Putamen (tissue), 1 donor: Measurements from ENCODE around the gene KAT14.
"Not testable (repeated sequence)": the region's sequence is repeated elsewhere in the genome, so short reads cannot be mapped to it uniquely, and the experiment has no call there.

ENCODE experiments used
- DNase-seq: peaks from one replicate; pipeline ENCODE4 v3.0.0-alpha.2; 2016; ENCODE audit warnings: low spot score

KAT14 gene

DNA sequence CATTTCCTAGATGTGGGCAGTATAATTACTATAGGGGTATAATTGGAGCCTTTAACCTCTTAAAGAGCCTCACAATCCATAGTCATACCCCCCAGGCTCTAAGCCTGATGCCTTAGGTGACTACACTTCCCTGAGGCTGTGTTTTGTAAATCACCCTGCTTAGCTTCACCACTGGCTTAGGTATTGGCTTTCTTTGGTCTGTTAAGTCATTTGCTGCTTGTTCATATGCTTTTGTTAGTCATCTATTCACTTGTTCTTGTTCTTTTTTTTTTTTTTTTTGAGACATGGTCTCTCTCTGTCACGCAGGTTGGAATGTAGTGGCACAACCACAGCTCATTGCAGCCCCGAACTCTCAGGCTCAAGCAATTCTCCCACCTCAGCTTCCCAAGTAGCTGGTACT, 26.7 kb downstream of the KAT14 start:
- no peak for DNase-seq

DNA sequence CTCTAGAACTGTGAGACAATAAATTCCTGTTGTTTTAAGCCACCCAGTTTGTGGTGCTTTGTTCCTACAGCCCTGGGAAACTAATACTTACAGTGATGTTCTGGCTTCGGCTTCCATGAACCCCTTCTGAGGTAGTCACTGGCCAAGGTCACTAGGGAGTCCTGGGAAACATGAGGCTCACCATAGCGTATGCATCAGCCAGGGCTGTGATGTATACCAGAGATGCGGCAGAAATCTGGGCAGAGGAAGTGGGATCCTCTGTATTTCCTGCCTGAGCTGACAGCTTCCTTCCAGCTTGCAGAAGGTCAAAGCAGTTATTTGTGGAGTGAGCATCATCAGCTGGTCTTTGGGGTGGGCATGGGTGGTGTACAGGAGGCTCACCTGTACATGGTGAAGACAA, 27.9 kb downstream of the KAT14 start:
- no peak for DNase-seq

GRCh38 chr20:18166241-18166881, 28.7 kb downstream of the KAT14 start:
- DNase-seq = no peak

DNA sequence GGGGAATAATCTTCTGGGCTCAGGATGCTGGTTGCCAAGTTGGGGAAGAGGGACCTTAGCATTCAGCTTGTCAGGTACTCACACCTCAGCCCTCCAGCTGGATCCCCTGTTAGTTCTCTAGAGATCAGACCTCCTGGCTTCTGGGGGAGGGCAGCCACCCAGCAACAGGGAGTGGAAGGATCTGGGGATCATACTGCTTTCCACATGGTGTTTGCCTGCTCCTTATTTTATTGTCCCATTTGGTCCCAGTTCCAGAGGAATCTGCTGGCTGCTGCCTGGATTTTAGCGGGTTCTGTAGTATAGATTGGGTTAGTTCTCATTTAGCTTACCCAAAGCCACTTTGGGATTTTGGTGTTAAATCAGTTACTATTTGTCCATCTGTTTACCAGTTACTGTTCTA, 29.3 kb downstream of the KAT14 start:
- no peak for DNase-seq

DNA sequence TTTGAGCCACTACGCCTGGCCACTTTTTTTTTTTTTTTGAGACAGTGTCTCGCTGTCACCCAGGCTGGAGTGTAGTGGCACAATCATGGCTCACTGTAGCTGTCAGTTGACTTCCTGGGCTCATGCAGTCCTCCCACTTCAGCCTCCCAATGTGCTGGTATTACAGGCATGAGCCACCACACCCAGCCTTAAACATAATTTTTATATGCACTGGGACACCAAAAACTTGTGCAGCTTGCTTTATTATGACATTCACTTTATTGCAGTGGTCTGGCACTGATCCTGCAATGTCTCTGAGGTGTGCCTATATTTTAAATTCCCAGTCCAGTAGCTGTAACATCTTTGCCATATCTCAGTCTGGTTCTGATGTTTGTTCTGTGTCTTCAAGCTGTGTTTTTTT, 34.7 kb downstream of the KAT14 start:
- no peak for DNase-seq

GRCh38 chr20:18174906-18175683, 37.4 kb downstream of the KAT14 start:
- no peak for DNase-seq

DNA sequence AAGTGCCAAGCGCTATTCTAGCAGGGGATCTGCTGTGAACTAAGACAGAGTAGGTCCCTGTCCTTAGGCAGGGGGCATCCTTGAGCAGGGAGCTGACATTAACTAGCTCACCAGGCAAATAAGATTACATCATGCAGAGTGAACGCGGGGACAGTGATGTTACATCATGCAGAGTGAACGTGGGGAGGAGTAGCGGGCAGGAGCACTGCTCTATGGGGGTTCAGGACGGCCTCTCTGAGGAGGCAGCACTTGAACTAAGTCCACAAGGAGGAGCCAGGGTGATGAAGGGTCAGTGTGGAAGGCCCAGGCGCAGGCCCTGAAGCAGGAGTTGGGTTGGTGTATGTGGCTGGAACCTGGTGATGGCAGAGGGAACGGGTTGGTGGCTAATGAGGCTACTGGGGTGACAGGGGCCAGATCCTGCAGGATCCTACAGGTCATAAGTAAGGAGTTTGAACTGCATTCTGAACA, 38.7 kb downstream of the KAT14 start:
- no peak for DNase-seq

GRCh38 chr20:18180366-18180765, 42.7 kb downstream of the KAT14 start:
- DNase-seq = not testable (repeated sequence)

DNA sequence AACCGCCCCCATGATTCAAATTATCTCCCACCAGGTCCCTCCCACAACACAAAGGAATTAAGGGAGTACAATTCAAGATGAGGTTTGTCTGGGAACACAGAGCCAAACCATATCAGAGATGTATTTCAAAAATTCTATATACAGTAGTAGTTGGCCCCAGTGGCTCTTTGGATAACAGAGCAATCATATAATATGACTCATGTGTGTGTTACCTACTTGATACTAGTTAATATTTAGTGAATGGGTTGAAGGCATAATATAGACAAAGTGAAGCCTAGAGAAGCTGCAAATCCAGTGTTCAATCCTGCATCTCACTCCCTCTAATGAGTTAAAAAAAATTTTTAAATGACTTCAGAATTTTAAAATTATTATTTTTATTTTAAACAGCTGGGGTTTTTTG, 43.2 kb downstream of the KAT14 start:
- DNase-seq = no peak

- no peak for DNase-seq
Measured at GRCh38 chr20:18187020-18187419, 49.4 kb downstream of the KAT14 start.

- DNase-seq = no peak
Measured at GRCh38 chr20:18188434-18188833, 50.8 kb downstream of the KAT14 start.

DNA sequence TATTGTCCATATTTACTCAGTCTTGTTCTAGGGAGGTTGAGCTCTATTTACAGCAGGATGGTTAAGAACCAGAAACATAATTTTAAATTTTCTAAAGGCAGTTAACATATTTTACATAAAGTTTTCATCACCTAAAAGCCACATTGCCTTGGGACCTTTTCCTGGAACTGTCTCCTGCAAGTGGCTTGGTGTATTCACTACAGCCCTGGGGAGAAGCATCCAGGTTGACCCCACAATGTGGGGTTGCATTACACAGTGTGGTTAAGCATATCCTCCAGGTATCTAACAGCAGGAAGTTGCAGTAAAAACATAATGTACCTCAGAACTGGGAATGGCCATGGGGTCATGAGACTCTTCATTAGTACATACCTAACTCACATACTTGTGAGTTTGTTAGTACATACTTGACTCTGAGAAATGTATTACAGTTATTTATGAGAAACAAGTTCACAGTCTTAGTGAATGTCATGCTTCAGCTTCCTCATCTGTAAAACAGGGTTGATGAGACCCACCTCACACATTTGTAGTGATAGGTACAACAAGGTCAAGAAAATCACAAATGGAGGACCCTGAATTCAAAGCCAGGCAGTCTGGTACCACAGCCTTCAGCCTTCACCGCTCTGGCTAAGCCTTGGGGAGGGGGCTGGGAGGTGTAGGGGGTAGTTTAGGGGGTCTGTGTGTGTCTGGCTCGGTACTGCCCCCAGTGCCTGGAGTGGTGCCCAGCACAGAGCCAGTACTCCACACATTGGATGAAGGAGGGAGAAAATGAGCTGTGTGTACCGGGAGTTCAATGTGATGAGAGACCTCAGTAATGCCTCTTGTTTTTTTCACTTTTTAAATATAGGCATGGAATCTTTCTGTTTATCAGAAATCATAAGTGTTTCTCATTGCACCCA, 52.9 kb downstream of the KAT14 start:
- DNase-seq = no peak

GRCh38 chr20:18191306-18191705, 53.6 kb downstream of the KAT14 start:
- DNase-seq = no peak

DNA sequence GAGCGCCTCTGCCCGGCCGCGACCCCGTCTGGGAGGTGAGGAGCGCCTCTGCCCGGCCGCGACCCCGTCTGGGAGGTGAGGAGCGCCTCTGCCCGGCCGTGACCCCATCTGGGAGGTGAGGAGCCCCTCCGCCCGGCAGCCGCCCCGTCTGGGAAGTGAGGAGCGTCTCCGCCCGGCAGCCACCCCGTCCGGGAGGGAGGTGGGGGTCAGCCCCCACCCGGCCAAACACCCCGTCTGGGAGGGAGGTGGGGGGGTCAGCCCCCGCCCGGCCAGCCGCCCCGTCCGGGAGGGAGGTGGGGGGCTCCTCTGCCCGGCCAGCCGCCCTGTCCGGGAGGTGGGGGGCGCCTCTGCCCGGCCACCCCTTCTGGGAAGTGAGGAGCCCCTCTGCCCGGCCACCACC, 56.8 kb downstream of the KAT14 start:
- DNase-seq = not testable (repeated sequence)

- DNase-seq = no peak
Measured at GRCh38 chr20:18195931-18196330, 58.3 kb downstream of the KAT14 start.

DNA sequence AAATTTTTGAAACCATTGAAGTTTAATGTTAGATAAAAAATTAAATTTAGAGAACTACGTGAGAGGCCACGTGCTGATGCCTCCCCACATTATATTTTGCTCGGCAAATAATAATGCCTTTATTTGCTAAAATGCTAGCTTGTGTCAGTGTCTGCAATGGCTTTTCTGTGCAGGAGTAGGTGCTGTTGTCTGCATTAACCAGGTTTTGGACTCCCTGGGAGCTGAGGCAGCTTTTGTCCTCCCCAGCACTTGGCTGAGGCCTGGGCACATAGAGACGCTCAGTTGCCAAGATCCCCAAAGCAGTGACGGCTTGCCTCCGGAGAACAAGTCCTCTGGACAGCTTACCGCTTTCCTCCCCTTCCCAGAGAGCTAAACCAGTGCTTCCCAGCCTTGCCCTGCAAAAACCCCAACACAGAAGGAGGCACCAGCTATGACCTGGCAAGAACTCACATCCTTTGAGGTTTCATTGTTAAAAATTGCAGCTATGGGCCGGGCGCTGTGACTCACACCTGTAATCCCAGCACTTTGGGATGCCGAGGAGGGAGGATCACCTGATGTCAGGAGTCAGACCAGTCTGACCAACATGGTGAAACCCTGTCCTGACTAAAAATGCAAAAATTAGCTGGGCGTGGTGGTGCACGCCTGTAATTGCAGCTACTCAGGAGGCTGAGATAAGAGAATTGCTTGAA, 59.9 kb downstream of the KAT14 start:
- no peak for DNase-seq

GRCh38 chr20:18202966-18203365, 65.3 kb downstream of the KAT14 start:
- DNase-seq = no peak

GRCh38 chr20:18203700-18204099, 66.0 kb downstream of the KAT14 start:
- DNase-seq = not testable (repeated sequence)

- no peak for DNase-seq
Measured at GRCh38 chr20:18213002-18213401, 75.3 kb downstream of the KAT14 start.

DNA sequence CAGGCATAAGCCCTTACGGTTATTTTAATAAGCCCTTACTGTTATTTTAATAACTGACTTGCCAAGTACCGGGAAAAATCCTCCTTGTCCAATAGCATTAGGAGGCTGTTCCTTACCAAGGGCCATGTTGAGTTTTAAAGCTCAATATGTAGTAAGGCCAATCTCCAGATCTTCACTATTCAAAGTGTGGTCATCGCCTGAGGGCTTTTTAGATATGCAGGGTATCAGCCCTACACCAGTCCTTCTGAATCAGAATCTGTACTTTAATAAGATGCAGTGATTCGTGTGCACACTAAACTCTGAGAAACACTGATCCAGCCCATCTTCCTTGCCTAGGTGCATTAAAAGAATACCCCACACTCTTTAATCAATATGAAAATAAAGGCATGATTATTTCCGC, 77.9 kb downstream of the KAT14 start:
- DNase-seq = no peak

- no peak for DNase-seq
Measured at GRCh38 chr20:18218280-18218679, 80.6 kb downstream of the KAT14 start.

GRCh38 chr20:18223409-18223808, 85.7 kb downstream of the KAT14 start:
- no peak for DNase-seq
